HG03520 (cell line): ENCODE results near the gene ACBD6.
A peak's percentile ranks its signal among the peaks of the same experiment; 100 is the strongest.

ENCODE experiments used
- ATAC-seq: cut with Tn5 transposase; IDR thresholded peaks from one replicate; pipeline ENCODE4 v1.9.1; 2021; ENCODE audit warnings: mild to moderate bottlenecking, moderate library complexity; ENCODE audit not compliant: unreplicated experiment

ACBD6 gene

DNA sequence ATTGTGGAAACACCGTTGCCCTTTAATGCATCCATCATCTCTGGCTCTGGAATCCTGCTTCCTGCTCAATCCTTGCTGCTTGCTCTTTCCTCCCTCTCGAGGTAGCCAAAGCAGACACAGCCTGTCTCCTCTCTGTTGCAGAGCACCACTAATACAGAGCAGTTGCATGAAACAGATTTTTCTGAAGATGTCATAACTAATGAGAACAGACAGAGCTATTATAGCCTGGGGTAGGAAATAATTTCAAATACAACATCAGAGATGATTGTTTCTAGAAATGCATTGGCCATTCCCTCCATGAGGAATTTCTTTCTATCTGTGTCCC, 23.3 kb upstream of the ACBD6 start:
- ATAC-seq, result no peak

DNA sequence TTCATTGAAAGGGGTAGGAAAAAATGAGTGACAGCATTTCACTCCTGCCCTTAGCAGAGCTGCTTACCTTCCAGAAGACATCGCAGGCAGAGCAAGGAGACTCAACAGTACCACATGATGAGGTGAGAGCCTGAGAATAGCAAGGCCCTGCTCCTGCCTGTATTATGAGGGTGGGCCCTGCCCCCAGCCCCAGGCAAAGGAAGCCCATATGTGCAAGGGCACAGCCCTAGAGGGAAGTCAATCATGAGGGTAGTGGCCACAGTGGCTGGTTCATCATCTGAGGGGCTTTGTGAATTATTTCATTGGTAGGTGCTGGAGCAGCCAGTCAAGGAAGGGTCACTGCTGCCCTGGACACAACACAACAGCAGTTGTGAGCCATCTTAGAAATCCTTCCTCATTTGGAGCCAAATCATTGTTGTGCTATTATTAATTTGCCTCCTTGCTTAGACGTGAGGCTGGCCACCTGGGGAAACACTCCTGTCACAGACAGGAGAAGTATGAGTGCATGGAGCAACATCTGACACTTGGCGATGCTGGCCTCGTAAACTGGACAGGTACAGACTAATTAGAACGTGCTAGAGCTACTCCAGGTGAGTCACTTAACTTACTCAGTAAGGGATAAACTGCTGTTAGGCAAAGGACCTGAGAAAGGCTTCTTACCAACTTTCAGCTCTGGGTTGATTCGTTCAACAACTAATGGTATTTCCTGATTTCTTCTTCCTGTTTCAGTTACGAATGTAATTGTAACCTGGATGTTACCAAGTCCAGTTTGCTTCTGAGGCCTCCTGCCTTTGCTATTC, 22.7 kb upstream of the ACBD6 start:
- no peak for ATAC-seq

DNA sequence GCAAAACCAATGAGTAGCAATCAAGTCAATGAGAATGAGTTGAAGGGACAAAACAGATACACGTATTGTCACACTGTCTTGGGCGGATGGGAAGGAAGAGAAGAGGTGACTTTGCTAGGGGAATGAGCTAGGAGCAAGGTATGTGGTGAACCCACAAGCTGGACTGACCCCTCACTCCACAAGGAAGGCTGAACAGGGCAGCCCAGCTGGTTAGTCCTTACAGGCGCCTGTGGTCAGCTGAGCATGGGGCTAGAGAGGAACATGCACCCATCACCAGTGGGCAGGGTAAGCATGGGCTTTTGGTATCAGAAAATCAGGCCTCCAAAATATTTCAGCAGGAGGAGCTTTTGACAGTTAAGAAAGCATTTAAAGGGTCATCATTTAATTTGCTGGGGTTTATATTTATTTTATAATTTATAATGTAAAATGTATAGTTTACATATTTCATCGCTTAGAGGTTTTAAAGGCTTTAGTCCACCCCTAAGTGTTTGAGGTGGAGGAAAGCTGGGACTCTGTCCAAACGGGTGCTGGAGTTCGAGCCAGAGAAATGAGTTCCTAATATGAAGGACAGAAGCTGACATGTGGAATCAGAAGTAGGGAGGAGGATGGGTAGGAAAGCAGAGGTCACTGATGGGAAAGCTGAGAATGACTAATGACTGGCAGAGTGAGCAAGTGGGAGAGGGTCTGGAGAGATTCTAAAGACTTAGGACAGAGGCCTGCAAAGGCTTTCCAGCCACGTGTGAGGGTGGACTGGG, 22.0 kb upstream of the ACBD6 start:
- ATAC-seq, result no peak

DNA sequence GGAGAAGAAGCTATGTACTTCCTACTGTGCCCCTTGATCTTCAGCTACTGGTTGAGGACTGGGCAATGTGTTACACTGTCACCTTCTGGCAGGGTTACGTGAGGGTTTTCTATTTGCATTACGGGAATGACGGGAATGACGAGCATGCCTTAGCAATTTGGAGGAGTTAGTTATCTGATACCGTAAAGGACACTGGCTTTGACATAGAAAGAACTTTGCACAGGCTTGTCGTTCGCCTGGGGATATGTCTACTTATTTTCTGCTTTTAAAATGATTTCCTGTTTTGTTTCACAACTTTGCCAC, 19.8 kb upstream of the ACBD6 start:
- no peak for ATAC-seq

DNA sequence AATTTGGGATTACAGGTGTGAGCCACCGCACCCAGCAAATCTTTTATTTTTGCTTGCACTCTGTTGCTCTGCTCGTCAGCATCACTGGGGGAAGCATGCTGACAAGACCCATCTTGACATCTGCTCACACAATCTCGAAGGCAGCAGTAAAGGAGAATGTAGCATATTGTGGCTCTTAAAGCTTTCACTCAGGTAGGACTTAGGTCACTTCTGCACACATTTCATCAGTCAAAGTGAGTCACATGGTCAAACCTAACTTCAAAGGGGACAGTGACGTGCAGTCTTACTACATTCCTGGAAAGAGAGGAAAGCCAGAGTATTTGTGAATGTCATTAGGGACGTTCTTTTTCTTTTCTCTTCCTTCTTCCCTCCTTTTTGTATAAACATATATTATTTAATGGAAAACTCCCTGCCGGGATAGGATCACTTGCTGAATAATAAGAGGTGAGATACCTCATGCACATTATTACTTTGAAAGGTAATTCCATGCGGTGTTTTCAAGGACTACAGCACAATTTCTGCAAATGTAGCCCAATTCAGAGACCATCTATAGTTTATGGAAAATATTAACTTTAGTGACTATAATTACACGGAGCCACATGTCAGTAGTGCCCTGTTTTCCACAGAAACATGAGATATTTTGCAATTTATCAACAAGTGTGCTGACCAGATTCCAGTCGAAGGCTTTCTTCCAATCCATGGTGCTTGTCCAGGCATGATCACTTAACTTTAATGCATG, 19.3 kb upstream of the ACBD6 start:
- no peak for ATAC-seq

DNA sequence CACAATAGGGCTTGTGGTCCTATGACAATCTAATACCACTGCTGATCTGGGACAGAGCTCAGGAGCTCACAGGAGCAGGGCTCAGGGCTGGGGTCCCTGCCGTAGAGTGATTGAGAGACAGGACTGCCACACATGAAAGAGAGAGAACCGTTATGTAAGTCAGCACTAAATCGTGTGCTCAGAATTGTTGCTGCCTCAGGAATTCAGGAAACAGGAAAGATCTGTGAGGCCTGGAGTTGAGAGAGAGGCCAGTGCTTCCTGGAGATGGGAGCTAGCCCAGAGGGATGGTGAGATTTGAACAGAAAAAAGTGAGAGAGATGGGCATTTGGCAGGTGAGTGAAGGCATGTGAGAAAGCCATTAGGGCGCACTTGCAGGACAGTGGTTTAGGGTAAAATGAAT, 17.5 kb upstream of the ACBD6 start:
- no peak for ATAC-seq

DNA sequence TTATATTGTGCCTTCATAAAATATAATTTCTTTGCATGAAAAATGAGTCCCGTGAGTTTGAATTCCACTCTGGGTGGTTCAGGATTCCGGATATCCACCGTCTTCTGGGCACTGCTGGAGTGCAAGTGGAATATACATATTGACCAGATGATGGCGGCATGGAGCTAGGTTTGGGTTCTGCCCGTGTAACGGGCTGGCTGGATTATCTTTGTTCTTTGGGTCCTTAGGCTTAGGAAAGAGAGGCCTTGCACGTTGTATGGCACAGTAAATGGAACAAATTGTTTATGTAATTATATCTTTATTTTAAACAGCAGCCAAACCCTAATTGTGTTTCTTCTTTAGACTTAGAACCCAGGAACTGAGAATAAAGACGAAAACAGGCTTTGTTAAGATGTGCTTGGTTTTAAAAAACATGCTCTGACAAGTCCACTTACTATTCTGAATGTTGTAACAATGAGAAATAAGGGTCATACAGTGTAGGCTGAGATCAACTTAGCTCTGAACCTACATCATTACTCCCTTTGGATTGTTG, 13.5 kb upstream of the ACBD6 start:
- peak; percentile 79 for ATAC-seq

DNA sequence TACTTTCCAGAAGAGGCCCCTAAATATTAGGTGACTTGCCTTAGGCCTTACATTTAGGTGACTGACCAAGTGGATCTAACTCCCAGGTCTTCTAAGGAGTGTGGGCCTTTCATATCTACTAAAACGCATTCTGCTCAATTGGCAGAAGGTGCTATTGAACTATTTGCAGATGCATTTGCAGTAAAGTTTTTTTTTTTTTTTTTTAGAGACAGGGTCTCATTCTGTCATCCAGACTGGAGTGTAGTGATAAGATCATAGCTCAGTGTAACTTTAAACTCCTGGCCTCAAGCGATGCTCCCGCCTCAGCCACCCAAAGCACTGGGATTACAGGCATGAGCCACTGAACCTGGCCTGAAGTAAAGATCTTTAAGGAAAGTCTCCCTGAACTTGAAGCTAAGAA, 13.0 kb upstream of the ACBD6 start:
- ATAC-seq, result no peak

DNA sequence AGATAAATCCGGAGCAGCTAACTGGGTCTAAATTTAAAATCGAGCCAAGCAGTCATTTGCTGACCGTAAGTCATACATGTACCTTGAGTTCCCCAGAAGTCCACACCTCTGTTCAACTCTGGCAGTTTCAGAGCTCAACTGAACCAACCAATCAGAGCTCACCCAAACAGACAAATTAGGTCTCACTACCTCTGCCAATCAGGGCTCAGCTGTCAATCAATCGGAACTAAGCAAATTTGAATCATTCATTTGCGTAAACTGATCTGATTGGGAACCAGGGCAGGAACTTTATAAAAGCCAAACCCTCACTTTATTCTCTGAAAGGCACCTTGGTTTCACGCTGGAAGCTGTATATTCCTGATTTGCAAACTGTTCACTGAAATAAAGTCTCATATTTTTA, 11.2 kb upstream of the ACBD6 start:
- ATAC-seq, result no peak

DNA sequence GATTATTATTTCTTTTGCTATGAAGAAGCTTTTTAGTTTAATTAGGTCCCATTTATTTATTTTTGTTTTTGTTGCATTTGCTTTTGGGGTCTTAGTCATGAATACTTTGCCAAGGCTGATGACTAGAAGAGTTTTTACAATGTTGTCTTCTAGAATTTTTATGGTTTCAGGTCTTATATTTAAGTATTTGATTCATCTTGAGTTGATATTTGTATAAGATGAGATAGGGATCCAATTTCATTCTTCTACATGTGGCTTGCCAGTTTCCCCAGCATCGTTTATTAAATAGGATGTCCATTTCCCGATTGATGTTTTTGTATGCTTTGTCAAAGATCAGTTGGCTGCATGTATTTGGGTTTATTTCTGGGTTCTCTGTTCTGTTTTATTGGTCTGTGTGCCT, 8.5 kb upstream of the ACBD6 start:
- ATAC-seq, result no peak

DNA sequence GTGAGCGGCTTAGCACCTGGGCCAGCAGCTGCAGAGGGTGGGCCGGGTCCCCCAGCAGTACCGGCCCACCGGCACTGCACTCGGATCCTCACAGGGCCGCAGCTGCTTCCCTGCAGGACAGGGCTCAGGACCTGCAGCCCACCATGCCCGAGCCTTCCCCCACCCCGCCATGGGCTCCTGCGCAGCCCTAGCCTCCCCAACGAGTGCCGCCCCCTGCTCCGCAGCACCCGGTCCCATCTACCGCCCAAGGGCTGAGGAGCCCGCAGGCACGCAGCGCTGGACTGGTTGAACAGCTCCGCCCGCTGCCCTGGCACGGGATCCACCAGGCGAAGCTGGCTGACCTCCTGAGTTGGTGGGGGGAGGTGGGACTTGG, 6.3 kb upstream of the ACBD6 start:
- no peak for ATAC-seq

DNA sequence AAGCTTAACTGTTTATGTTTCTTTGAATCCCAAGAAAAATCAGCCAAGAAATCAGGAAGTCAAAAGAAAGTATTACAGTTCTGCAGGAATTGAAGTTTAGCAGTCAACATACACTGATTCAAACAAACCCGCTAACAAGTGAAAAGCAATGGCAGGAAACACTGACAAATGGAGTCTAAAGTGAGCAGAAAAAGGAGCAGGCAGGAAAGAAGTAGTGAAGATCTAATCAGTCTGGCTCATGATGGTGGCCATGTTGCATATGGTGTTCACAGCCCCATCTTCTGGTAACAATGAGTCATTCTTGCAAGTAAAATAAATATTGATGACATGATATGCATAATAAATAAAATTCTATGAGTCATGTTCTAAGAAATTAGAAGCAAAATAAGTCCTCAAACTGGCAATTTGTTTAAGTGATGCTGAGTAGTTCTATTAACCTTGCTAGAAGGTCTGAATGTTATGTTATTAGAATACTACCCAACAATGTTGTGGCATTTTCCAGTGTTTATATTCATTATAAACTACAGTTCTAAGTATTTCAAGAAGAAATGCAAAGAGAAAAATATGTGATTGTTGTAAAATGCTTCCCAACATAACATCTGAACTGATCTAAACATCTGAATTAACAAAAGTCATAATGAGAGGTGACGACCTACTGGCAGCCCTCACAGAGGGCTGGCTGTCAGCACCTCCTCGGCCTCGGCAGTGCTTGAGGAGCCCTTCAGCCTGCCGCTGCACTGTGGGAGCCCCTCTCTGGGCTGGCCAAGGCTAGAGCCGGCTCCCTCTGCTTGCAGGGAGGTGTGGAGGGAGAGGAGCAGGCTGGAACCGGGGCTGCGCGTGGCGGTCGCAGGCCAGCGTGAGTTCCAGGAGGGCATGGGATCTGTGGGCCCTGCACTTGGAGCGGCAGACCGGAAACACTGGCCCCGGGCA, 5.7 kb upstream of the ACBD6 start:
- ATAC-seq, result no peak

DNA sequence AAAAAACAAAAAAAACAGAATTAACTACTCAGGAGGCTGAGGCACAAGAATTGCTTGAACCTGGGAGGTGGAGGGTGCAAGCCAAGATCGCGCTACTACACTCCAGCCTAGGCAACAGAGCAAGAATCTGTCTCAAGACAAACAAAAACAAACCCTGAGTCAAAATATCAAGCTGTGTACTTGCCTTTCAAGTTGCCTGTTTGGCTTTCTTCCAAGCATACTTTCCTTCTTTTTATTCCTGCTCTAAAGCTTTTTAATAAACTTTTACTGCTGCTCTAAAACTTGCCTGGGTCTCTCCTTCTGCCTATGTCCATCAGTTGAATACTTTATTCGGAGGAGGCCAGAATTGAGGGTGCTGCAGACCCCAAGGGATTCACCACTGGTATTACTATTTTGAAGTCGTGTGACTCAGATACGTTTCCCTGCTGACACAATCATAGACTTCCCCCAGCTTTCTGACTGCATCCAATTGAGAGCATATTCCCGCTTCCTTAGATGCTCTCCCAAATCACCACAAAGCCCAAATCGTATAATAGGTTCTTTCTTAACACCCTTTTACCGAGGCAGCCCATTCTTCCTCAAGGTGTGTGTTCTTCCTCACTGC, 3.5 kb upstream of the ACBD6 start:
- ATAC-seq, result no peak

DNA sequence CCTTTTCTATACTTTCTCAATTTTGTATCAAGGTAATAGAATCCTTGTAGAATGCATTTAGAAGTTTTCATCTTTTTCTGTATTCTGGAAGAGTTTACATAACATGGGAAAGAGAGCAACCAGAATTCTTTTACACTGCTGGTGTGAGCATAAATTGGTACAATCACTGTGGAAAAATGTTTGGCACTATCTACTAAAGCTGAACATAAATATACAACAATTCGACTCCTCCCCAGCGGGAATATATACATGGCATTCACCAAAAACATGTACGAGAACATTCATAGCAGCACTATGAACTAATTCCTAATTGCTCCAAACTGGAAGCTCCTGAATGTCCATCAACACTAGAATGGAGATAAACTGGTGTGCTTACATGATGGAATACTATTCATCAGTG, 1.8 kb upstream of the ACBD6 start:
- ATAC-seq, result no peak

DNA sequence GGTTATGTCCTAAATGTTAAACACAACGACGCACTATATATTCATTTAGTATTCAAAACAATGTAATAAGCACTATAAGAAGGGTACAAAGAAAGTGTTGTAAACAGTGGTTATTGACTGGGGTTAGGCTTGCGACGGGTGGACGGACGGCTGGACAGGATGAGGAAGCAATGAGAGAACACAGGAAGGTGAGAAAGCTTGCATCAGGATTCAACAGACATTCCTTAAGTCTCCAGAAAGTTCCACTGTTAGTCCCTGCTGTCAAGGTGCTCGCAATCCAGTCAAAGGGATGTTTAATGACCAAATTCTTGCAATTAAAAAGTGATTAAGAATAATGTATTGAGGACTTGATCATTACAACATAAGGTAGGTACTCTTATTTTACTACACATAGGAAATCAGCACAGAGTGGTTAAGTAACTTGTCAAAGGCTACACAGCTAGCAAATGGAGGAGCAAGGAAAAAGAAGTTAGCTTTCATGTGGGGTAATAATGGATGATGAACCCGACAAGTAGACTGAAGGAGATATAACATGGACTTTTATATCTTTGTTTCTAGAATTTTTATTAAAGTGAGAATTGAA, 994 bp upstream of the ACBD6 start:
- ATAC-seq, result no peak

DNA sequence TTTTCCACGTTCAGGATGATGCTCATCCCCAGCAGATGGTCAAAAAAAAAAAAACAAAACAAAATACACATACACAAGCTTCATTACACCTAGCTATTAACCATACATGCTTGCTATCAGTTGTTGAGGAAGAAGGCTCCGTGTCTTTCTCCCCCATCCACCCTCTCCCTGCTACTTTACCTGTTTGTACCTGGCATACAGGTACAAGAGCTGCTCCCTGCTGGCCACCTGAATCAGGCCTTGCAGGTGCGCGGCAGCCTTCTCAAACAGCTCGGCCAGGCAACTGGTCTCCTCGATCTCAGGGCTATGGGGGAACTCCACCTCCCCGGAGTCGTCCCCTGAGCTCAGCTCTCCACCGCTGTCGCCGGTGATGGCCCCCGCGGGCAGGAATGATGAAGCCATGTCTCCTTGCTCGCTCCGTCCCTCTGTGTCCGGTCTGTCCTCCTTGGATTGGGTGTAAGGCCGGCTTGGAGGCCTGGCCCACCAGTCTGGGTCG, 464 bp downstream of the ACBD6 start:
- ATAC-seq, result peak; percentile 29

DNA sequence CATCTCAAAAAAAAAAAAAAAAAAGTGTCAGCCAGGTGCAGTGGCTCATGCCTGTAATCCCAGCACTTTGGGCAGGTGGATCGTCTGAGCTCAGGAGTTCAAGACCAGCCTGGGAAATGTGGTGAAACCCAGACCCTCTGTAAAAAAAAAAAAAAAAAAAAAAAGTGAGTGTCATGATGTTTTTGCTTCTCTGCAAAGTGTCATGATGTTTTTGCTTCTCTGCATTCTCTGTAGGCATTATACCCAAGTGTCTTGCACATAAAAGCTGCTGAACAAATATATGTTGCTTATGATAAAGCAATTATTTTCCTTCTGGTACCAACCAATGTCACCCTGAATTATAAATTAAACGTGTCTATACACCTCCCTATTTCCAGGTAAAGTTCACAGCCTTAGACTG, 1.7 kb downstream of the ACBD6 start:
- ATAC-seq, result no peak

DNA sequence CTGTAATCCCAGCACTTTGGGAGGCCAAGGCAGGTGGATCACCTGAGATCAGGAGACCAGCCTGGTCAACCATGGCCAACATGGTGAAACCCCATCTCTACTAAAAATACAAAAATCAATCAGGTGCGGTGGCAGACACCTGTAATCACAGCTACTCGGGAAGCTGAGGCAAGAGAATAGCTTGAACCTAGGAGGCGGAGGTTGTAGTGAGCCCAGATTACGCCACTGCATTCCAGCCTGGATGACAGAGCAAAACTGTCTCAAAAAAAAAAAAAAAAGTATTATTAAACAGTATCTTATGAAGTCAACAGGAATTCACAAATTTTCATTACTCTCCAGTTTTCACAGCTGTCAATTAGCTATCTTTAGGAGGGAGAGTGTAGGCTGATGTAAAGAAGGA, 3.8 kb downstream of the ACBD6 start:
- ATAC-seq, result no peak

DNA sequence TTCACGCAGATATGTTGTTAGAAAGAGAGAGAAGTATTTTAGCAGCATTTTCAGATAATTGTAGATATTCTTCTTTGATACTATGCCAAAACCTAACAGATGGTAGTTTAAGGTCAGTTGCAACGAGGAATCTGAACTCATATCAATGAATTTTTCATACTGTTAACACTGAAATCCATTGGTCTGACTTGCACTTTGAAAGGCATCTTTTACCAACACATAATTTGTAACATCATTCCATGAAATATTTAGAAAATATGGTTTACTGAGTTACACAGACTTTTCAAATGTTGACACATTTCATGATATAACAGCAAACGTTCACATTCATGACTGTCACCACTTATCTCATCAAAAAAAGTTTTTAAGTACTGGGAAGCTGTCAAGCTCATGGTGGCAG, 4.6 kb downstream of the ACBD6 start:
- no peak for ATAC-seq

DNA sequence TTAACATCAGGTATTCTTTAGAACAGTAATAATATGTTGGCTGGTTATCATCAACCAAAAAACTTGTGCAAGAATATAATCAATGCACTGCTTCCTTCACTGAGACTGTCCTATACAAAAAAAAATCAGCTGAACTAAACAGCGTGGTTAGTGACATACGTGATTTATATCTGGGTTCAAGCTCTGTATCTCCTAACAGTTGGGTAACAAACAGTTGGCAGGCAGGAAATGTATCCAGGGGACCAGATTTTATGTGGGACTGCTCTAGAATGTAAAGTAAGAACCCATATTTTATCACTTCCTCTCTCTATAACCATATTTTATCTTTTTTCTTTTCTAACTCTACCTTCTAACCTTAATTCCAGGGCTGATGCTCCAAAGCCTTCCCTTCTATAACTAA, 8.0 kb downstream of the ACBD6 start:
- ATAC-seq, result no peak
